Mesenteric fat pad (tissue), 1 donor: ENCODE data around the gene TSGA10. TPM values are rescaled to one million over a fixed set of nuclear protein-coding genes. Genes with fewer than 3 reads are reported as not detected.
"Not testable (repeated sequence)": the region's sequence is repeated elsewhere in the genome, so short reads cannot be mapped to it uniquely, and the experiment has no call there.

ENCODE experiments used
- DNase-seq: peaks from one replicate; pipeline ENCODE4 v3.0.0-alpha.2; 2020; ENCODE audit warnings: low spot score
- total RNA-seq: library from RNA; stranded (reverse); fragmentation: NEBNext Ultra II Directional; extraction: Animal tissue kit (Norgen Biotek cat#: 25700); gene quantifications from one replicate; pipeline ENCODE4 v1.2.1, GENCODE V29; 2021
- donor health status: DM: yes; HTN: yes; CAD: no.

Gene TSGA10
- total RNA-seq, 1 donor from 2014 or later, result 7.7 TPM

DNA sequence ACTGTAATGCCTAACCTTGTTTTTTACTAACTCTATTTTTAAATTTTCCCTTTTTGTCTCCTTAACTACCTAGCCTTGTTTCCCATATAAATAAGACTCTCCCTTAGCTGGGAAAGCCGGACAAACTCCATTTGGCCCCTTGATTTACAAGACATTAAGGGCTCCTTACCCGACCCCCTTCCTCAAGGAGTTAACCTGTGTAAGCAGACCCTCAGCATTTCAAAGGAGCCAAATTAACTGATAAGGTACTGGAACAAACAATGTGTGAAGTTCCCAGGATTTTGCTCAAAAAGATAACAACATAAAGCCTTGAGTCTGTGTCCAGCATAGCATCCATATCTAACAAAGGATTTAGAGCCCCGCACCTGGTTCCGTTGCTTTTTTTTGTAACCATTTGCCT is 72.9 kb downstream of the TSGA10 start:
- DNase-seq, result no peak

DNA sequence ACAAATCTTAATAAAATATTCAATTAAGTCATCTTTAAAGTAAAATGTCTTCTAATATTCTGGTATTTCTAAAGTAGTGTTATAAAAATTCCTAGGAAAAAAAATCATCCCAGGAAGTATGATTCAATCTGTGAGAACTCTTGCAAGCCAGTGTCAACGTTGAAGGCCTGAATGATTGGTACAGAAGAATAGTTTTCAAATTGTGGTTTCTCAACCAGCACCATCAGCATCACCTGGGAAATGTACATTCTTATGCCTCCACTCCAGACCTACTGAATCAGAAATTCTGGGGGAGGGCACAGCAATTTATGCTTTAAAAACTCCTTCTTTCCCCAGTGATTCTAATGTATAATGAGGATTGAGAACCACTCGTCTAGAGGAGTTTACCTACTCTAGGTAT is 75.5 kb downstream of the TSGA10 start:
- DNase-seq, result no peak

DNA sequence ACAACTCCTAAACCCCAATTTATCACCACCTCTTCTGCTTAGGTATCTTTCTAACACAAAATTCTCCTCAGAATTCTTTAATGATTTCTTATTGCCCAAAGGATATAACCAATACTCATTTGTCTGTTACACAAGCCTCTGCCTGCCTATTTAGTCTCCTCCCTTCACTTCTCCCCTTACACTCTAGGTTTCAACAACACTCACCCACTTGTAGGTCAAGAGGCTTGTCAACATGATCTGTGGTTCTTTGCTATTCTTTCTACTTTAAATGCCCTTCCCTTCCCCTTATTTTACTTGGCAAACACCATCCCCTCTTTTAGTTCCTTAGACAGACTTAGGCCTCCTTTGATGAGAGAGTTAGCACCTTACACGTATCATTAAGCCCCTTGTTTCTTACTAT is 82.2 kb downstream of the TSGA10 start:
- DNase-seq, result no peak

DNA sequence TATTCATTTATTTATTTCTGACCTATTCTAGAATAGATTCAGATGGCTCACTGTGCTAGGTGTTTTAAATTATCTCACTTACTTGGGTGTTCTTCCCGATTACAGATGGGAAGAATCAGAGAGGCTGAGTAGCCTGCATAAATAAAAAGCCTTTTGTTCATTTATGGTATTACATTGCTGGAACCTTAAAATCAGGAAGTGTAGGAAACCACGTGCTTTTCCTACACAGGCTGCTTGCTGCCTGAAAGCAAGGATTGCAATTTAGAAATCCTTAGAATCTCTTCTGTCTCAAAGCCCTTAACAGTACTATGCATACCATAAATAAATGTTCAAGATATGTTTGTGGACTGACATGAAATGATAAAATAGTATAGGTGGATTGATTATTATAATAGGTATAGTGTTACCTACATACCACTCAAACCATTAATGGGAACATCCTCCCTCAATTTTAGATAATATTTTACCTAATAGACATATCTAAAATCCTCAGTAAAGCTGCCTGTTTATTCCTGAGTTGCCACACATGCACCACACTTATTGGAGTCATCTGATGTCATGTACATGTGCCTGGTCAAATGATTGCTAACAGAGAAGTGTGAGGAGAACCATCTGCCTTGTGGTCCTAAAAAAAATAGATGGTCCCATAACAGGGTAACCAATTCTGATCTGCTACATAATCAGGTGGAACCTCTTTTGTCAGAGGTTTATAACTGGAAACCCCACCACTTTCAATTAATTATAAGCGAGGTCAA is 86.7 kb downstream of the TSGA10 start:
- no peak for DNase-seq

DNA sequence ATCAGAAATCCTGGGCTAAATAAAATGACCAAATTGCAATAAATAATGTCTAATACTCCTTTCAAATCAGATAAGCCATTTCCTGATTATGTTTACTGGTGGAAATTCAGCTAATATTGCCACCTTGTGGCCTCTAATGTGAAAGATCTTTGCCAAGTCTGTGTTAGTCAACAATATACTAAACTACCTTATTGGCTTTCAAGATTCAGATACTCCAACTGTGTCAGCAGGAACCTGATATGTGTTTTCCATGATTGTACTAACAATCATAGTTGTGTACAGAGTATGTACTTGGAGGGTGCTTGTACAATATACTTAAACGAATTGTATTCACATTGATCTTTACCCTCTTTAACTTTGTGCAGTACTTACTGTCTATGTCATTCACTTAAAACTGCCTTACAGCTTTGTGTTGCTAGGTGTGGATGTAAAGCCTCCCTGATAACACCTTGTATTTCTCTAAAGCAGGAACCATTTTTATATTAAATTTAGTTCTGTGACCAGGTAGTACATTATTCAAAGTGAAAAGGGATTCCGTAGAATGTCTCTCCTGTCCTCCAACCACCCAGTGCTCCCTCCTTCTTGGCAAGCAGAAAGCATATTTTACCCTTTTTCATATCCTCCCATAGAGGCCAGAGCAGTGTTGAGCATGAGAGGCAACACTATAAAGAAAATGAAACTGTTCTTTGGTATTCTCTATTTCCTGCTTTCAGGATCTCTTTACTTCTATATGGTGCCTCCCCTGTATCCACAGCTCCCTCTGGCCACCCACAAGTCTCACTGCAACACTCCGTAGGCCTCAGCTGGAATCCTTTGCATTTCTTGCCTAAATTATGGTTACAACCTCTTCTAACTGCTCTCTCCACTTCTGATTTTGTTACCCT is 88.4 kb downstream of the TSGA10 start:
- no peak for DNase-seq

GRCh38 chr2:99049187-99049586 is 105.6 kb downstream of the TSGA10 start:
- DNase-seq, result not testable (repeated sequence)

GRCh38 chr2:99040736-99041300 is 113.9 kb downstream of the TSGA10 start:
- DNase-seq, result not testable (repeated sequence)

- no peak for DNase-seq
Measured at GRCh38 chr2:99035920-99036319, 118.8 kb downstream of the TSGA10 start.

DNA sequence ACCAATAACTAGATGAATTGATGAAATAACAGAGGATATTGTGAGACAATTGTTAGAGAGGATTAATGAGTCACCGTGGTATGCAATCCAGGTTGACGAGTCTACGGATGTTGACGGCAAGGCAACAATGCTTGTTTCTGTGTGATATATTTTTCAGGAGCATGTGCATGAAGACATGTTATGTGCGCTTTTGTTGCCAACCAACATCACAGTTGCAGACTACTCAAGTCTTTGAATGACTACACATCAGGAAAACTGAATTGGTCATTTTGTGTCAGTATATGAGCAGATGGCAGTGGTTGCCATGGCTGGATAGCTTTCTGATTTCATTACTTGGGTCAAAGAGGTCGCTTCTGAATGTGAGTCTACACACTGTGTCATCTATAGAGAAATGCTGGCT is 122.0 kb downstream of the TSGA10 start:
- DNase-seq, result no peak

DNA sequence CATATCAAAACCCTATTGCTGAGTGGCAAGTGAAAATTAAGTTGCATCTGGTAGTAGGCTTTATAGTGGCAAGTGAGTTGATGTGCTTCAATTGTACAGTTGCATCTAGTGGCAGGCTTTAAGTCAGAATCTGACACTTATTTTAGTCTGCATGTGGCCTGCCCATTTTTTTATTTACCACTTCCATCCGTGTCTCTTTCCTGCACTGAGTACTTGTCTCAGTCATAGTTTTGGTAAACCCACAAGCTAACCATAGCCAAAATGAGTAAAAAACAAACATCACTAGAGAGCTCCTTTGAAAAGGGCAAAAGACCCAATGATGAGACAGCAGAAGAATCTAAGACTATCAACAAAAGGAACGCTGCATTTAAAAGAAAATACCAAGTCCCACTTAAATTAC is 122.7 kb downstream of the TSGA10 start:
- no peak for DNase-seq

- DNase-seq, result no peak
Measured at GRCh38 chr2:99031481-99031880, 123.3 kb downstream of the TSGA10 start.

DNA sequence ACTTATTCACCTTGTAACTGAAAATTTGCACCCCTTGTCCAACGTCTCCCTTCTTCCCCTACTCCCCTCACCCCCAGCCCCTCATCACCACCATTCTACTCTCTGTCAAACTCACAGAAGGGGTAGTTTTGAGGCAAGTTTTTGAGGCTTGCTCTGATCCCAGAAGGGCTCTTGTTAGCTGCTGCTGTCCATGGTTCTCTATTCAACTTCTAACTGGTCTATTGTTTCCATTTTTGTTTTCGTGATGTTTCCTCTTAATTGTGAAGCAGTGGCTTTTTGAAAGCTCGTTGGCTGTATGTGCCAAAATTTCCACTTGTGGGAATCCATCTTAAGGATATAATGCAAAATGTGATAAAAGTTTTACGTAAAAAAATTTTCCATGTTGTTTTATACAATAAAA is 126.2 kb downstream of the TSGA10 start:
- no peak for DNase-seq

DNA sequence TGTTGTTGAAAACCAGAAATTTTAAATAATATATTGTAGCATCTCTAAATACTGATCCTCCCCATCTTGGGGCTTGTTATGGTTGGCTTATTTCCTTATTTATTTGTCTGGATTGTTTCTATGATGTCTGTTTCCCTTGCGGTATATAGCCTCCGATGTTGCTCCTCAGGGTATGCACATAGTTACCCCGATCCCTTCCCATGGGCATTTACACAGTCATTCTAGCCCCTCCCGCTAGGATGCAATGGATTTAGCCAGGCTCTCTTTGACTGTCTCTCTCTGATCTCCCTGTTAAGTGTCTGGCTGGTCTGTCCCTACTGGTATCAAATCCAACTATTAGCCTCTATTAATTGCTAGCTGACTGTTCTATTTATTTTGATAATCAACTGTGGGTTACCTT is 126.9 kb downstream of the TSGA10 start:
- DNase-seq, result no peak

DNA sequence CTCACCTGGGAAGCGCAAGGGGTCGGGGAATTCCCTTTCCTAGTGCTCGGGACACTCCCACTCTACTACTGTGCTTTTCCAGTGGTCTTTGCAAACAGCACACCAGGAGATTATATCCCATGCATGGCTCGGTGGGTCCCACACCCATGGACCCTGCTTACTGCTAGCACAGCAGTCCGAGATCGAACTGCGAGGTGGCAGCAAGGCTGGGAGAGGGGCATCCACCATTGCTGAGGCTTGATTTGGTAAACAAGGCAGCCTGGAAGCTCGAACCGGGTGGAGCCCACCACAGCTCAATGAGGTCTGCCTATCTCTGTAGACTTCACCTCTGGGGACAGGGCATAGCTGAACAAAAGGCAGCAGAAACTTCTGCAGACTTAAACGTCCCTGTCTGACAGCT is 154.0 kb downstream of the TSGA10 start:
- no peak for DNase-seq

GRCh38 chr2:98988695-98989094 is 166.0 kb downstream of the TSGA10 start:
- DNase-seq, result not testable (repeated sequence)

DNA sequence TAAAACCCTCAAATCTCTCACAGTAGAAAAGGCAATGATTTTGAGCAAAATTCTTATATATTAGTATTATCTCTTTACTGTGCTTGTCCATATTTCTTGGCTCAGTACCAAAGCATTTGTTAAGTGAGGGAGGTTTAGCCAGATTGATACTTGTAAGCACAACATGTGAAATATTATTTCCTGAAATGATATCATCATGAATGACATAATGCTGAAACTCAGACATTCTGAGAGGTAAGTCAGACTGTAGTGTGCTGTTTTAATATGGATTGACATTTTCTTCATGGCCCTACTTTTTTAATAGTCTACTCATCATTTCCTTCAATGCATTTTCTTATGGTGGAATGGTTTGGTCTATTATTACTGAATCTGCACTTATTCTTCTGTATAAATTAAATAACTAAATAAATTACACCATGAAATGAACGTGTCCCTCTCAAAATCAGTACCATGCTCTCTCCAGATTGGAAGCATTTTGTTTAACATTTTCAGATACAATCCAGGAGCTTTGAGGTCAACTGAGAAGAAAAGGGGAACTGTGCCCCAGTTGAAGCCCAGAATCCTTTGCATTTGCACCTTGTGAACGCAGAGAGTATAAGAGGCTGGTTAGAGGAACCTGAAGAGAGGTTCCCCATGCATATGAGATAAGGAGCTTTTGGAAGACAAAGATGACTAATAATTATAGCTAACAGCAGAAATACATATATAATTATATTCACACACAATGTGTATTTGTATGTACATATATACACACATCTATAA is 168.7 kb downstream of the TSGA10 start:
- DNase-seq, result no peak

- no peak for DNase-seq
Measured at GRCh38 chr2:98975611-98976010, 179.1 kb downstream of the TSGA10 start.

GRCh38 chr2:98972582-98973167 is 182.1 kb downstream of the TSGA10 start:
- DNase-seq, result no peak

- no peak for DNase-seq
Measured at GRCh38 chr2:98959810-98960507, 194.8 kb downstream of the TSGA10 start.

DNA sequence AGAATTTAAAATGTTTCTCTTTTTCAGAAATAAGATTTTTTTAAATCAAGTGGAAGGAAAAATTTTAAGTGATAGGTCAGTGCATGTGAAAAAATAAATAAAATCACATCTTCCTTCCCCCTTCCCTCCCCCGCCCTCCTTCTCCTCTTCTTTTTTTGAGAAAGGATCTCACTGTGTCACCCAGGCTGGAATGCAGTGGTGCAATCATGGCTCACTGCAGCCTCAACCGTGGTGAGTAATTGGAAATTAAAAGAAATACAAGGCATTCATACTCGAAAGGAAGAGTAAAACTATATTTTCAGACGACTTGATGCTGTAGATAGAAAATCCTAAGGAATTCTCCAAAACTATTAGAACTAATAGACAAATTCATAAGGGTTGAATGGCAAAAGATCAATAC is 201.8 kb downstream of the TSGA10 start:
- DNase-seq, result no peak
